OCI-LY3 (cell line): ENCODE results near the gene CRAMP1.

ENCODE experiments used
- H2AFZ ChIP-seq: fragments of 200-600, 300-600 bp; shearing (Covaris generic); 2 replicates; pipeline ENCODE4 v1.6.0; 2014; ENCODE audit warnings: antibody characterized with exemption, low read depth, low read length
- H3K27ac ChIP-seq: fragments of 200-600, 300-600 bp; sonication (generic); 2 replicates; pipeline ENCODE4 v1.5.1; 2014; ENCODE audit warnings: mild to moderate bottlenecking, low read length, moderate library complexity, mixed read lengths
- H3K27me3 ChIP-seq: fragments of 200-600, 300-600 bp; sonication (generic); 2 replicates; pipeline ENCODE4 v1.6.1; 2014; ENCODE audit warnings: low read depth, low read length, mixed read lengths
- H3K36me3 ChIP-seq: fragments of 200-600, 300-600 bp; sonication (generic); replicated peaks from 2 replicates; pipeline ENCODE3; 2014; ENCODE audit warnings: low read depth, low read length, mixed read lengths
- H3K4me1 ChIP-seq: fragments of 300-600, 200-600 bp; sonication (generic); 2 replicates; pipeline ENCODE4 v1.6.1; 2014; ENCODE audit warnings: low read length, mixed read lengths
- H3K4me2 ChIP-seq: fragments of 200-600, 300-600 bp; sonication (generic); 2 replicates; pipeline ENCODE4 v1.6.1; 2014; ENCODE audit warnings: low read length, mixed read lengths
- H3K4me3 ChIP-seq: fragments of 300-600, 200-600 bp; sonication (generic); 2 replicates; pipeline ENCODE4 v1.5.1; 2014; ENCODE audit warnings: antibody characterized with exemption, mild to moderate bottlenecking, low read length, moderate library complexity
- H3K79me2 ChIP-seq: fragments of 300-600, 200-600 bp; shearing (Covaris generic); 2 replicates; pipeline ENCODE4 v1.6.1; 2014; ENCODE audit warnings: mild to moderate bottlenecking, low read length, mixed read lengths
- H3K9ac ChIP-seq: fragments of 300-600, 200-600 bp; shearing (Covaris generic); 2 replicates; pipeline ENCODE4 v1.6.0; 2014; ENCODE audit warnings: mild to moderate bottlenecking, low read length, moderate library complexity
- H3K9me3 ChIP-seq: fragments of 200-600, 300-600 bp; shearing (Covaris generic); 2 replicates; pipeline ENCODE4 v1.6.1; 2014; ENCODE audit warnings: low read length, mixed read lengths; ENCODE audit not compliant: insufficient read depth
- H4K20me1 ChIP-seq: fragments of 200-600, 300-600 bp; sonication (generic); 2 replicates; pipeline ENCODE4 v1.6.1; 2016; ENCODE audit warnings: low read length, mixed read lengths; ENCODE audit not compliant: insufficient read depth
- CTCF ChIP-seq: fragments of 200-600, 300-600 bp; sonication (generic); IDR thresholded peaks from 2 replicates; pipeline ENCODE4 v1.5.1; 2014; ENCODE audit warnings: antibody characterized with exemption, low read length, low read depth
- EZH2phosphoT487 ChIP-seq: fragments of 200-600 bp; shearing (Covaris generic); IDR thresholded peaks from 2 replicates; pipeline ENCODE4 v1.6.1; 2018; ENCODE audit warnings: antibody characterized with exemption, mixed run types, low read depth

The CRAMP1 gene

DNA sequence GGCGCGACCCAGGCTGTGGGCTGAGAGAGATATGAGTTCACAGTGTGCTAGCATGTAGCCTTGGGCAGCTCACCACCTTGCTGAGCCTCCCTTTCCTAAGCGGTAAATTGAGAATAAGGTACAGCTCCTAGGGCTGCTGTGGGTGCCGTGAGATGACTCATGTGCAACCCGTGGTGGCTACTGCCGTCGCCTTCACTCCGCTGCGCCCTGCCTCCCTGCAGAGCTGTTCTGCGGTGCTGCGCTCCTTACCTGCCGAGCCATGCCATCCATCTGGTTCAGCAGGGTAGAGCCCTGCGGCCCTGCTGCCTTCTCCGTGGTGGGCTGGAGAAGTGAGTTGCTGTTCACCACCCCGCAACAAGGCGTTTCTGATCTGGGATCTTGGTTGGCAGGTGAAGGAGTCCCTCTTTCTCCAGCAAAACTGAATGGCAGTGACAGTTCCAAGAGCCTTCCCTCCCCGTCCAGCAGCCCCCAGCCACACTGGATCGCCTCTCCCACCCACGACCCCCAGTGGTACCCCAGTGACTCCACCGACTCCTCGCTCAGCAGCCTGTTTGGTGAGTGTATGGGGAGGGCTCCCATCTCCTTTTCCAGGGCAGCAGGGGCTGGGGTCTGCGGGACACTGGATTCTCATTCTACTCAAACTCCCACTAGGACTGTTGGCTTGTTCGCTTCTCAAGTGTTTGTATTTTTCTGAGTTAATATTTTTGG lies 56.6 kb downstream of the CRAMP1 start:
- H2AFZ ChIP-seq, result no peak overlapping the region
- H3K4me3 ChIP-seq, result no peak overlapping the region
- H3K79me2 ChIP-seq, result no peaks in the 10 kb centered on the region
- H3K9ac ChIP-seq, result no peak overlapping the region
- no peaks in the 10 kb centered on the region for H3K27me3 ChIP-seq
- H3K9me3 ChIP-seq, result no peaks in the 10 kb centered on the region
- H3K4me1 ChIP-seq, result no peaks in the 10 kb centered on the region
- no peaks in the 10 kb centered on the region for H4K20me1 ChIP-seq
- H3K27ac ChIP-seq, result no peak overlapping the region
- TF ChIP-seq CTCF, result no peak
- TF ChIP-seq EZH2phosphoT487, result no peak
- no peak overlapping the region for H3K4me2 ChIP-seq
- peaks cover 59% of the 10 kb centered on the region for H3K36me3 ChIP-seq

- Histone ChIP-seq H2AFZ (no peak overlapping the region), H3K36me3 (peaks cover 65% of the 10 kb centered on the region), H3K4me3 (no peak overlapping the region), H3K9ac (no peak overlapping the region), H3K4me2 (no peak overlapping the region), H3K79me2 (no peaks in the 10 kb centered on the region), H4K20me1 (no peaks in the 10 kb centered on the region), H3K27ac (no peak overlapping the region), H3K27me3 (no peaks in the 10 kb centered on the region), H3K9me3 (no peaks in the 10 kb centered on the region), H3K4me1 (no peaks in the 10 kb centered on the region)
- TF ChIP-seq EZH2phosphoT487 (no peak), CTCF (no peak)
These were observed 57.5 kb downstream of the CRAMP1 start for GRCh38 chr16:1669698-1670097.

- Histone ChIP-seq H3K36me3 (peaks cover 60% of the 10 kb centered on the region), H3K4me1 (no peaks in the 10 kb centered on the region), H3K79me2 (no peaks in the 10 kb centered on the region), H3K4me2 (no peak overlapping the region), H2AFZ (no peak overlapping the region), H3K27ac (no peak overlapping the region), H3K9me3 (no peaks in the 10 kb centered on the region), H3K27me3 (no peaks in the 10 kb centered on the region), H4K20me1 (no peaks in the 10 kb centered on the region), H3K4me3 (no peak overlapping the region), H3K9ac (no peak overlapping the region)
- no peak for TF ChIP-seq EZH2phosphoT487
These were observed 58.2 kb downstream of the CRAMP1 start for GRCh38 chr16:1670371-1670770.

- TF ChIP-seq EZH2phosphoT487 (no peak), CTCF (no peak)
- peaks cover 60% of the 10 kb centered on the region for H3K36me3 ChIP-seq
- no peaks in the 10 kb centered on the region for H3K4me1 ChIP-seq
- H3K27me3 ChIP-seq, result no peaks in the 10 kb centered on the region
- H4K20me1 ChIP-seq, result no peaks in the 10 kb centered on the region
- no peak overlapping the region for H3K4me2 ChIP-seq
- H3K79me2 ChIP-seq, result no peaks in the 10 kb centered on the region
- H2AFZ ChIP-seq, result no peak overlapping the region
- H3K4me3 ChIP-seq, result no peak overlapping the region
- H3K9ac ChIP-seq, result no peak overlapping the region
- H3K27ac ChIP-seq, result no peak overlapping the region
- H3K9me3 ChIP-seq, result no peaks in the 10 kb centered on the region
These were observed 58.7 kb downstream of the CRAMP1 start for GRCh38 chr16:1670866-1671265.
